A549 (cell line): ENCODE measurements around the gene TRAK2. TPM values are rescaled to one million over a fixed set of nuclear protein-coding genes. Genes with fewer than 3 reads are reported as not detected.

ENCODE experiments used
- ATAC-seq, 2 experiments: fragments of 200-7000 bp in 1 of 2; fragments of >200 bp in 1 of 2; cut with Nextera tagmentation in 1 of 2; cut with Tn5 transposase in 1 of 2; 3 replicates each; pipeline versions ENCODE4 v1.8.0 to v1.9.1; 2018 to 2020; ENCODE audit warnings: mild to moderate bottlenecking in 1 of 2, moderate library complexity in 1 of 2
- CTCF ChIA-PET: fragments of 300-600 bp; sonication (Branson Sonifier 250); formaldehyde crosslinking; extraction: SDS; loops from one replicate; lab custom pipeline; 2021; ENCODE audit warnings: antibody characterized with exemption, inconsistent platforms; lab: Yijun Ruan, JAX
- POLR2A ChIA-PET: fragments of 350-600 bp; formaldehyde crosslinking; extraction: SDS; loops from one replicate; lab custom pipeline; 2021; ENCODE audit warnings: antibody characterized with exemption, inconsistent platforms; lab: Yijun Ruan, JAX
- DNase-seq, 2 experiments: peaks; one replicate each; pipeline versions ENCODE4 v3.0.0 to v3.0.0-alpha.2; 2011 to 2016; ENCODE audit warnings: low read depth in 1 of 2, low spot score in 1 of 2
- FAIRE-seq: peaks from 2 replicates; lab custom pipeline; 2011; peaks lifted over from hg19 to GRCh38; lab: Jason Lieb, UNC
- H3K27ac ChIP-seq, 2 experiments: fragments of >200 bp; sonication (Bioruptor Twin); formaldehyde crosslinking; 3 replicates each; pipeline ENCODE4 v1.5.1; 2016 to 2017
- H3K4me1 ChIP-seq: fragments of >200 bp; sonication (Bioruptor Twin); formaldehyde crosslinking; 3 replicates; pipeline ENCODE4 v1.6.1; 2016
- H3K4me2 ChIP-seq: fragments of >200 bp; sonication (Bioruptor Twin); formaldehyde crosslinking; 3 replicates; pipeline ENCODE4 v1.6.1; 2016
- H3K4me3 ChIP-seq: fragments of >200 bp; sonication (Bioruptor Twin); formaldehyde crosslinking; 3 replicates; pipeline ENCODE4 v1.5.1; 2016
- H3K9me3 ChIP-seq: fragments of >200 bp; sonication (Bioruptor Twin); formaldehyde crosslinking; 3 replicates; pipeline ENCODE4 v1.6.1; 2016
- ATOH8 ChIP-seq: fragments of 250-450 bp; sonication (Bioruptor Pico); IDR thresholded peaks from 2 replicates; pipeline ENCODE4 v1.5.0; 2020; ENCODE audit warnings: low read depth, mild to moderate bottlenecking, moderate library complexity
- BCL3 ChIP-seq: fragments of >200 bp; sonication (Bioruptor Twin); formaldehyde crosslinking; IDR thresholded peaks from 3 replicates; pipeline ENCODE4 v1.6.1; 2016
- BHLHE40 ChIP-seq: IDR thresholded peaks from 2 replicates; pipeline ENCODE4 v1.6.1; 2012; ENCODE audit warnings: low read depth, low read length, inconsistent platforms
- CBX2 ChIP-seq: fragments of 200-600 bp; sonication (generic); IDR thresholded peaks from 2 replicates; pipeline ENCODE4 v1.6.1; 2016; ENCODE audit warnings: low read depth, mild to moderate bottlenecking, borderline replicate concordance
- CEBPB ChIP-seq, 2 experiments: fragments of >200 bp in 1 of 2; sonication (Bioruptor Twin) in 1 of 2; formaldehyde crosslinking in 1 of 2; IDR thresholded peaks; 2 replicates each; pipeline ENCODE4 v1.6.1; 2012 to 2016
- CHD4 ChIP-seq: fragments of 200-600 bp; sonication (generic); IDR thresholded peaks from 2 replicates; pipeline ENCODE4 v1.6.1; 2016; ENCODE audit warnings: antibody characterized with exemption, mild to moderate bottlenecking, borderline replicate concordance
- CTCF ChIP-seq: fragments of >200 bp; sonication (Bioruptor Twin); formaldehyde crosslinking; IDR thresholded peaks from 3 replicates; pipeline ENCODE4 v1.5.1; 2016
- ESRRA ChIP-seq: fragments of 150-350 bp; IDR thresholded peaks from 2 replicates; pipeline ENCODE4 v1.6.1; 2014; ENCODE audit warnings: mild to moderate bottlenecking, low read length, borderline replicate concordance
- FOSB ChIP-seq: fragments of 250-450 bp; sonication (Bioruptor Pico); IDR thresholded peaks from 2 replicates; pipeline ENCODE4 v1.5.0; 2020; ENCODE audit warnings: mild to moderate bottlenecking, moderate library complexity
- FOSL2 ChIP-seq, 2 experiments: fragments of 450-650 bp in 1 of 2; fragments of >200 bp in 1 of 2; sonication (Bioruptor Twin) in 1 of 2; formaldehyde crosslinking; IDR thresholded peaks; 2 replicates each; pipeline versions ENCODE4 v1.5.0 to v1.6.1; 2016 to 2020; ENCODE audit warnings: mild to moderate bottlenecking in 1 of 2, moderate library complexity in 1 of 2
- FOXS1 ChIP-seq: fragments of 250-450 bp; sonication (Bioruptor Pico); IDR thresholded peaks from 2 replicates; pipeline ENCODE4 v1.5.0; 2020; ENCODE audit warnings: mild to moderate bottlenecking, moderate library complexity
- HES2 ChIP-seq: fragments of >200 bp; sonication (Bioruptor Twin); formaldehyde crosslinking; IDR thresholded peaks from 2 replicates; pipeline ENCODE4 v1.6.1; 2016
- HEYL ChIP-seq: fragments of 250-450 bp; sonication (Bioruptor Pico); IDR thresholded peaks from 2 replicates; pipeline ENCODE4 v1.8.0; 2021; ENCODE audit warnings: mild to moderate bottlenecking, moderate library complexity
- HOXA7 ChIP-seq: fragments of 250-450 bp; sonication (Bioruptor Pico); IDR thresholded peaks from 2 replicates; pipeline ENCODE4 v1.5.0; 2020; ENCODE audit warnings: mild to moderate bottlenecking, moderate library complexity
- HOXB13 ChIP-seq: fragments of 250-450 bp; sonication (Bioruptor Pico); IDR thresholded peaks from 2 replicates; pipeline ENCODE4 v1.5.0; 2020; ENCODE audit warnings: low read depth, mild to moderate bottlenecking, moderate library complexity
- KDM1A ChIP-seq: fragments of 200-600 bp; sonication (generic); IDR thresholded peaks from 2 replicates; pipeline ENCODE4 v1.6.1; 2016; ENCODE audit warnings: low read depth, mild to moderate bottlenecking
- MAZ ChIP-seq: fragments of 150-350 bp; IDR thresholded peaks from 2 replicates; pipeline ENCODE4 v1.6.1; 2014; ENCODE audit warnings: antibody characterized with exemption, low read depth, low read length, borderline replicate concordance
- MYC ChIP-seq: IDR thresholded peaks from 2 replicates; pipeline ENCODE4 v1.6.1; 2012; ENCODE audit warnings: mild to moderate bottlenecking, inconsistent platforms, low read length, improper control_type of control experiment, borderline replicate concordance
- NFE2L2 ChIP-seq: fragments of 150-350 bp; conservative IDR thresholded peaks from 2 replicates; pipeline ENCODE4 v1.6.1; 2014; ENCODE audit warnings: low read length
- PBX3 ChIP-seq: IDR thresholded peaks from 2 replicates; pipeline ENCODE4 v1.6.1; 2012
- POLR2A ChIP-seq: IDR thresholded peaks from 2 replicates; pipeline ENCODE4 v1.6.1; 2012; ENCODE audit warnings: mild to moderate bottlenecking, low read length
- POLR2AphosphoS2 ChIP-seq: conservative IDR thresholded peaks from 2 replicates; pipeline ENCODE4 v1.6.1; 2012; ENCODE audit warnings: low read length, improper control_type of control experiment, inconsistent platforms
- REST ChIP-seq: fragments of 200-600 bp; sonication (generic); IDR thresholded peaks from 2 replicates; pipeline ENCODE4 v1.6.1; 2016; ENCODE audit warnings: antibody characterized with exemption, mild to moderate bottlenecking, moderate library complexity
- RNF2 ChIP-seq: fragments of 200-600 bp; sonication (generic); IDR thresholded peaks from 2 replicates; pipeline ENCODE4 v1.6.1; 2016; ENCODE audit warnings: low read depth, mild to moderate bottlenecking, antibody characterized with exemption, moderate library complexity, borderline replicate concordance
- TFCP2L1 ChIP-seq: fragments of 250-450 bp; sonication (Bioruptor Pico); IDR thresholded peaks from 2 replicates; pipeline ENCODE4 v1.5.0; 2021; ENCODE audit warnings: mild to moderate bottlenecking
- USF2 ChIP-seq: fragments of 450-650 bp; IDR thresholded peaks from 2 replicates; pipeline ENCODE4 v1.6.1; 2014; ENCODE audit warnings: antibody characterized with exemption
- WGBS: methylation state at CpG from one replicate; pipeline ENCODE4 v1.1.6; 2017; ENCODE audit errors: missing lambda C conversion rate; 5-methylcytosine and 5-hydroxymethylcytosine counted together
- polyA plus RNA-seq, 4 experiments: library from polyadenylated mRNA; depleted of rRNA in 3 of 4; stranded (reverse); fragments of >200 nt; fragmentation: RNase III in 1 of 4; extraction: RNeasy Plus Mini Kit Qiagen cat#74134 plus additional on column Dnase treatment in 1 of 4; gene quantifications; 2 replicates in 3 of 4; 3 replicates in 1 of 4; pipeline ENCODE4 v1.2.3, GENCODE V29; 2011 to 2017

TRAK2 gene
- polyA plus RNA-seq, 2 of the 4 experiments (the other 2 are of a cell fraction), result 10.2 to 22.4 TPM

GRCh38 chr2:201482543-201482942 lies 31.3 kb upstream of the TRAK2 start:
- CTCF ChIA-PET, result no interaction called here
- DNase-seq (no peak), FAIRE-seq (no peak), ATAC-seq (no peak)
- Histone ChIP-seq H3K9me3 (no peaks in the 10 kb centered on the region), H3K4me1 (no peaks in the 10 kb centered on the region), H3K4me2 (no peak overlapping the region), H3K27ac (no peak overlapping the region), H3K4me3 (no peak overlapping the region)
- POLR2A ChIA-PET, result no interaction called here
- TF ChIP-seq RNF2, result no peak
- no peak for TF ChIP-seq POLR2A
- no peak for TF ChIP-seq CHD4
- no peak for TF ChIP-seq USF2
- TF ChIP-seq POLR2AphosphoS2, result no peak
- no peak for TF ChIP-seq HEYL (CRISPR knock-in tag)
- TF ChIP-seq MYC, result no peak
- no peak for TF ChIP-seq FOSB (CRISPR knock-in tag)
- no peak for TF ChIP-seq TFCP2L1 (CRISPR knock-in tag)
- TF ChIP-seq ESRRA, result no peak
- no peak for TF ChIP-seq REST
- TF ChIP-seq CBX2, result no peak
- TF ChIP-seq BCL3, result no peak
- TF ChIP-seq CTCF, result no peak
- TF ChIP-seq FOSL2 (IDR thresholded peaks at IDR 0.05), result no peak
- TF ChIP-seq FOSL2 (CRISPR knock-in tag; IDR thresholded peaks at IDR 0.05), result no peak
- TF ChIP-seq HES2, result no peak
- TF ChIP-seq BHLHE40, result no peak
- no peak for TF ChIP-seq HOXA7 (CRISPR knock-in tag)
- no peak for TF ChIP-seq NFE2L2
- TF ChIP-seq MAZ, result no peak
- 99% methylated on average over 4 of the region's 4 CpGs for WGBS

GRCh38 chr2:201472411-201472810 lies 21.2 kb upstream of the TRAK2 start:
- DNase-seq (no peak), ATAC-seq (no peak), FAIRE-seq (no peak)
- 91% methylated on average over 3 of the region's 3 CpGs for WGBS
- CTCF ChIA-PET, result no interaction called here
- no peak overlapping the region for H3K27ac ChIP-seq
- POLR2A ChIA-PET, result no interaction called here
- H3K9me3 ChIP-seq, result no peaks in the 10 kb centered on the region
- H3K4me1 ChIP-seq, result 0 out of 3 replicates have a peak, but pooled peaks cover 4% of the 10 kb centered on the region
- H3K4me2 ChIP-seq, result no peak overlapping the region
- no peak overlapping the region for H3K4me3 ChIP-seq
- no peak for TF ChIP-seq BCL3
- no peak for TF ChIP-seq PBX3
- TF ChIP-seq HOXB13 (CRISPR knock-in tag), result no peak
- no peak for TF ChIP-seq CHD4
- no peak for TF ChIP-seq ATOH8 (CRISPR knock-in tag)
- TF ChIP-seq KDM1A, result no peak
- no peak for TF ChIP-seq FOXS1 (CRISPR knock-in tag)
- no peak for TF ChIP-seq HEYL (CRISPR knock-in tag)
- TF ChIP-seq CEBPB (IDR thresholded peaks at IDR 0.05), result no peak
- TF ChIP-seq HES2, result no peak
